RWPE1 (cell line): ENCODE results near the gene ZNF175.

Experiments
- CTCF ChIA-PET: fragments of 350-600 bp; sonication (Branson Sonifier 250); formaldehyde crosslinking; extraction: SDS; loops from one replicate; lab custom pipeline; 2021; lab: Yijun Ruan, JAX
- POLR2A ChIA-PET: fragments of 400-600 bp; formaldehyde crosslinking; extraction: SDS; loops from one replicate; lab custom pipeline; 2020; ENCODE audit warnings: antibody characterized with exemption; ENCODE audit not compliant: low non-redundant PET; lab: Yijun Ruan, JAX
- DNase-seq: peaks from one replicate; pipeline ENCODE4 v3.0.0; 2012; ENCODE audit warnings: low spot score
- H3K27ac ChIP-seq: fragments of 450-650 bp; 2 replicates; pipeline ENCODE4 v1.5.1; 2017
- CTCF ChIP-seq: fragments of 450-650 bp; conservative IDR thresholded peaks from 2 replicates; pipeline ENCODE4 v1.5.1; 2017; ENCODE audit warnings: low read depth, mild to moderate bottlenecking

The ZNF175 gene

GRCh38 chr19:51552996-51553725 is 17.9 kb upstream of the ZNF175 start:
- DNase-seq = peak; percentile 67
- ChIA-PET POLR2A (no interaction called here), CTCF (no interaction called here)
- no peak overlapping the region for H3K27ac ChIP-seq
- TF ChIP-seq CTCF = no peak

GRCh38 chr19:51559240-51559639 is 11.8 kb upstream of the ZNF175 start:
- no peak for TF ChIP-seq CTCF
- no peak for DNase-seq
- H3K27ac ChIP-seq = no peak overlapping the region
- CTCF ChIA-PET = no interaction called here
- POLR2A ChIA-PET = no interaction called here

GRCh38 chr19:51560339-51560738 is 10.7 kb upstream of the ZNF175 start:
- ChIA-PET POLR2A (no interaction called here), CTCF (no interaction called here)
- H3K27ac ChIP-seq = no peak overlapping the region
- no peak for TF ChIP-seq CTCF
- DNase-seq = no peak

- DNase-seq = no peak
- H3K27ac ChIP-seq = no peak overlapping the region
- no peak for TF ChIP-seq CTCF
- POLR2A ChIA-PET = no interaction called here
- CTCF ChIA-PET = no interaction called here
Observed at GRCh38 chr19:51564791-51565190, 6.3 kb upstream of the ZNF175 start.

GRCh38 chr19:51565583-51565982 is 5.5 kb upstream of the ZNF175 start:
- no peak for DNase-seq
- ChIA-PET POLR2A (no interaction called here), CTCF (no interaction called here)
- no peak for TF ChIP-seq CTCF
- no peak overlapping the region for H3K27ac ChIP-seq

- no peak overlapping the region for H3K27ac ChIP-seq
- CTCF ChIA-PET = no interaction called here
- TF ChIP-seq CTCF = no peak
- POLR2A ChIA-PET = interaction anchor here (0.6 kb wide), 1 partner anchor 17 kb away, joined by 7 read pairs; no protein-coding TSS in a partner anchor
- DNase-seq = no peak
Observed at GRCh38 chr19:51566489-51567100, 4.5 kb upstream of the ZNF175 start.
